ENCODE measurements around the gene LGALS12.

LGALS12 gene

GRCh38 chr11:63503492-63503891 lies 2.4 kb upstream of the LGALS12 start:
- DNase-seq (ENCODE audit: low read depth) = no peak
- H3K4me3 ChIP-seq (ENCODE audit: low read depth, low read length) = no peak overlapping the region
- TF ChIP-seq, protein P1, sequence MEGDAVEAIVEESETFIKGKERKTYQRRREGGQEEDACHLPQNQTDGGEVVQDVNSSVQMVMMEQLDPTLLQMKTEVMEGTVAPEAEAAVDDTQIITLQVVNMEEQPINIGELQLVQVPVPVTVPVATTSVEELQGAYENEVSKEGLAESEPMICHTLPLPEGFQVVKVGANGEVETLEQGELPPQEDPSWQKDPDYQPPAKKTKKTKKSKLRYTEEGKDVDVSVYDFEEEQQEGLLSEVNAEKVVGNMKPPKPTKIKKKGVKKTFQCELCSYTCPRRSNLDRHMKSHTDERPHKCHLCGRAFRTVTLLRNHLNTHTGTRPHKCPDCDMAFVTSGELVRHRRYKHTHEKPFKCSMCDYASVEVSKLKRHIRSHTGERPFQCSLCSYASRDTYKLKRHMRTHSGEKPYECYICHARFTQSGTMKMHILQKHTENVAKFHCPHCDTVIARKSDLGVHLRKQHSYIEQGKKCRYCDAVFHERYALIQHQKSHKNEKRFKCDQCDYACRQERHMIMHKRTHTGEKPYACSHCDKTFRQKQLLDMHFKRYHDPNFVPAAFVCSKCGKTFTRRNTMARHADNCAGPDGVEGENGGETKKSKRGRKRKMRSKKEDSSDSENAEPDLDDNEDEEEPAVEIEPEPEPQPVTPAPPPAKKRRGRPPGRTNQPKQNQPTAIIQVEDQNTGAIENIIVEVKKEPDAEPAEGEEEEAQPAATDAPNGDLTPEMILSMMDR (conservative IDR thresholded peaks at IDR 0.05; ENCODE audit: low read depth, low read length) = no peak

GRCh38 chr11:63504054-63504453 lies 1.8 kb upstream of the LGALS12 start:
- no peak for DNase-seq (ENCODE audit: low read depth)
- H3K4me3 ChIP-seq (ENCODE audit: low read depth, low read length) = no peak overlapping the region
- TF ChIP-seq, protein P1 (conservative IDR thresholded peaks at IDR 0.05; ENCODE audit: low read depth, low read length) = no peak

- DNase-seq (ENCODE audit: low read depth) = no peak
Observed at GRCh38 chr11:63504933-63505586, 824 bp upstream of the LGALS12 start.

DNA sequence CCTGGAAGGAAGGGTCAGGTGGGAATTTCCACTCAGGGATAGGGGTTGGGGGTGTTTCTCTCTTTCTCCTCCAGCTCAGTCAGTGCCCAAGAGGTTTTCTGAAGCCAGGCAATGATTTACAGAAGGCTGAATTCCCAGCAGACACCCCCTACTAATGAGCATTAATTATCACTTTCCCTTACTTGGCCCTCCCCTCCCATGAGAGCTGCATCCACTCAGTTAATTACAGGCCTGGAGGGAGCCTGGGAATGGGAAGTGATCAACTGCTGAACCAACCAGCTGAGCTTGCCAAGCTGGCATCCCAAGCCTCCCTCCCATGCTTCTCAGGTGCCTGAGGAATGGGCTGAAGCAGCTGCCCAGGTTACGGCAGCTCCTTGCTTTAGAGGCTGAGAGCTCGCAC lies 992 bp downstream of the LGALS12 start:
- TF ChIP-seq, protein P1 (conservative IDR thresholded peaks at IDR 0.05; ENCODE audit: low read depth, low read length) = no peak
- no peak for DNase-seq (ENCODE audit: low read depth)
- no peak overlapping the region for H3K4me3 ChIP-seq (ENCODE audit: low read depth, low read length)

More at GRCh38 chr11:63504933-63505586, 824 bp upstream of the LGALS12 start:
- TF ChIP-seq, protein P1 (conservative IDR thresholded peaks at IDR 0.05; ENCODE audit: low read depth, low read length) = no peak
- H3K4me3 ChIP-seq (ENCODE audit: low read depth, low read length) = no peak overlapping the region

DNA sequence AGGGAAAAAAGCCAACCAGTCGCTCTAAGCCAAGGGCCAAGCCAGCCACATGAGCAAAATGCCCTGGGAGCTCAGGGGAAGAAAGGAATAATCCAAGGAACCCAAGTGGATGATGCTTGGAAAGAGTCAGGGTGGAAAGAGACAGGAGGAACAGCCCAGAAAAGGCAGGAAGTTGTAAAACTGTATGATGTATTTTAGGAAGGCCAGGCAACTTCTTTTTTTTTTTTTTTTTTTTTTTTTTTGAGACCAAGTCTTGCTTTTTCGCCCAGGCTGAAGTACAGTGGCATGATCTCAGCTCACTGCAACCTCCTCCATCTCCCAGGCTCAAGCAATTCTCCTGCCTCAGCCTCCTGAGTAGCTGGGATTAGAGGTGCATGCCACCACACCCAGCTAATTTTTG lies 1.6 kb downstream of the LGALS12 start:
- no peak for DNase-seq (ENCODE audit: low read depth)
- H3K4me3 ChIP-seq (ENCODE audit: low read depth, low read length) = no peak overlapping the region
- TF ChIP-seq, protein P1 (conservative IDR thresholded peaks at IDR 0.05; ENCODE audit: low read depth, low read length) = no peak

DNA sequence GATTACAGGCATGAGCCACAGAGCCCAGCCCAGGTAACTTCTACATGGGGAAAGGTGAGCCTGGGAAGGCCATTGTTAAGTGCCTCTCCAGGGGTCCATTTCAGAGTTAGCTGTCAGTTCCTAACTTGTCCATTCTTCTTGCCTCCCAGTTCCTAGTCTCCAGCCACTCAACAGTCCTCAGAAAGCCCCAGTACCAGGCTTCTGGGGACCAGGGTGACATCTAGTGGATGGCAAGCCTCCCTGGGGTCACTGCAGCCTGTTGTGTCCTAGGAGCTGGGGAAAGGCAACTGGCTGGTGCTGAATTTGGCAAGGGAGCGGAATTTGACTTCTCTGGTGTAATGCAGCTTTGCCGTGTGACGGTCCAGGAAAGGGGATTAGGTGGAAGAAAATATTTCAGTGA lies 2.1 kb downstream of the LGALS12 start:
- TF ChIP-seq, protein P1 (conservative IDR thresholded peaks at IDR 0.05; ENCODE audit: low read depth, low read length) = peak; percentile 28
- no peak for DNase-seq (ENCODE audit: low read depth)
- H3K4me3 ChIP-seq (ENCODE audit: low read depth, low read length) = no peak overlapping the region

DNA sequence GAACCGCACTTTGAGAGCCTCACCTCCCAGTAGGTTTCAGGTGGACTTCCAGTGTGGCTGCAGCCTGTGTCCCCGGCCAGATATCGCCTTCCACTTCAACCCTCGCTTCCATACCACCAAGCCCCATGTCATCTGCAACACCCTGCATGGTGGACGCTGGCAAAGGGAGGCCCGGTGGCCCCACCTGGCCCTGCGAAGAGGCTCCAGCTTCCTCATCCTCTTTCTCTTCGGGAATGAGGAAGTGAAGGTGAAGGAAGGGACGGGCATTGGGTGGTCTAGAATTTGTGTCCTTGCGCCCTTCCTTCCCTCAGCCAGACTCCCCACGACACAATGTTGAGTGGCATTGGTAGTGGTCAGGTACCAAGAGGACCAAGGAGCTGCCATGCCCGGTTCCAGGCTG lies 2.9 kb downstream of the LGALS12 start:
- no peak for DNase-seq (ENCODE audit: low read depth)
- TF ChIP-seq, protein P1 (conservative IDR thresholded peaks at IDR 0.05; ENCODE audit: low read depth, low read length) = no peak
- H3K4me3 ChIP-seq (ENCODE audit: low read depth, low read length) = no peak overlapping the region

All from choroid plexus epithelial cell (primary cell).